ENCODE measurements around the gene FCRL5.
"Not testable (repeated sequence)": the region's sequence is repeated elsewhere in the genome, so short reads cannot be mapped to it uniquely, and the experiment has no call there.

The FCRL5 gene

GRCh38 chr1:157487096-157487495, 65.2 kb downstream of the FCRL5 start:
- DNase-seq (ENCODE audit: low read depth), result no peak

- DNase-seq (ENCODE audit: low read depth), result not testable (repeated sequence)
Observed at GRCh38 chr1:157486400-157486799, 65.9 kb downstream of the FCRL5 start.

- DNase-seq (ENCODE audit: low read depth), result no peak
Observed at GRCh38 chr1:157485793-157486192, 66.5 kb downstream of the FCRL5 start.

- DNase-seq (ENCODE audit: low read depth), result no peak
Observed at GRCh38 chr1:157484573-157484972, 67.7 kb downstream of the FCRL5 start.

GRCh38 chr1:157483635-157484034, 68.7 kb downstream of the FCRL5 start:
- no peak for DNase-seq (ENCODE audit: low read depth)

- no peak for DNase-seq (ENCODE audit: low read depth)
Observed at GRCh38 chr1:157482717-157483116, 69.6 kb downstream of the FCRL5 start.

- no peak for DNase-seq (ENCODE audit: low read depth)
Observed at GRCh38 chr1:157482174-157482573, 70.1 kb downstream of the FCRL5 start.

GRCh38 chr1:157478030-157478429, 74.3 kb downstream of the FCRL5 start:
- no peak for DNase-seq (ENCODE audit: low read depth)

- DNase-seq (ENCODE audit: low read depth), result no peak
Observed at GRCh38 chr1:157477419-157477818, 74.9 kb downstream of the FCRL5 start.

GRCh38 chr1:157472959-157473358, 79.4 kb downstream of the FCRL5 start:
- DNase-seq (ENCODE audit: low read depth), result no peak

- no peak for DNase-seq (ENCODE audit: low read depth)
Observed at GRCh38 chr1:157472056-157472701, 80.1 kb downstream of the FCRL5 start.

GRCh38 chr1:157471531-157471930, 80.8 kb downstream of the FCRL5 start:
- no peak for DNase-seq (ENCODE audit: low read depth)

- no peak for DNase-seq (ENCODE audit: low read depth)
Observed at GRCh38 chr1:157469752-157470675, 82.3 kb downstream of the FCRL5 start.

GRCh38 chr1:157469300-157469699, 83.0 kb downstream of the FCRL5 start:
- DNase-seq (ENCODE audit: low read depth), result no peak

GRCh38 chr1:157466011-157466410, 86.3 kb downstream of the FCRL5 start:
- DNase-seq (ENCODE audit: low read depth), result no peak

Data from stimulated activated CD8-positive, alpha-beta memory T cell treated with anti-CD3 and anti-CD28 coated beads, Interleukin-4, amount 100 ng/mL, for 24 hours (primary cell).